MG63 (cell line): ENCODE data around the gene ROCK1. TPM values are rescaled to one million over a fixed set of nuclear protein-coding genes. Genes with fewer than 3 reads are reported as not detected.

ENCODE experiments used
- DNase-seq: peaks from one replicate; pipeline ENCODE4 v3.0.0-alpha.2; 2020
- H3K27me3 ChIP-seq: fragments of 250-450 bp; sonication (Bioruptor Pico); 2 replicates; pipeline ENCODE4 v1.5.1; 2020; ENCODE audit warnings: mild to moderate bottlenecking, moderate library complexity
- H3K36me3 ChIP-seq: fragments of 250-450 bp; sonication (Bioruptor Pico); 2 replicates; pipeline ENCODE4 v1.5.1; 2020; ENCODE audit warnings: mild to moderate bottlenecking, moderate library complexity
- H3K4me3 ChIP-seq: fragments of 250-450 bp; sonication (Bioruptor Pico); 2 replicates; pipeline ENCODE4 v1.5.1; 2020; ENCODE audit warnings: mild to moderate bottlenecking, moderate library complexity
- H3K9me3 ChIP-seq: fragments of 250-450 bp; sonication (Bioruptor Pico); 2 replicates; pipeline ENCODE4 v1.5.1; 2020; ENCODE audit warnings: mild to moderate bottlenecking, moderate library complexity
- total RNA-seq: library from RNA; depleted of rRNA; stranded (reverse); fragments of >200 nt; shearing (Covaris generic); gene quantifications from 2 replicates; pipeline ENCODE4 v1.2.3, GENCODE V29; 2014; ENCODE audit warnings: low replicate concordance

ROCK1 gene
- total RNA-seq, 1 experiment from 2014 or later, result 12.4 TPM

GRCh38 chr18:21112543-21113105 lies 1.0 kb upstream of the ROCK1 start:
- DNase-seq, result no peak
- Histone ChIP-seq H3K36me3 (peaks cover 6% of the 10 kb centered on the region; the same call in 1 of the 2 replicates), H3K9me3 (no peaks in the 10 kb centered on the region), H3K4me3 (peak overlapping the region; percentile 99), H3K27me3 (no peaks in the 10 kb centered on the region)

- Histone ChIP-seq H3K27me3 (no peaks in the 10 kb centered on the region), H3K9me3 (no peaks in the 10 kb centered on the region), H3K4me3 (peak overlapping the region; percentile 99), H3K36me3 (peaks cover 9% of the 10 kb centered on the region; the same call in 1 of the 2 replicates)
- DNase-seq, result no peak
Measured at GRCh38 chr18:21112140-21112473, 494 bp upstream of the ROCK1 start.

DNA sequence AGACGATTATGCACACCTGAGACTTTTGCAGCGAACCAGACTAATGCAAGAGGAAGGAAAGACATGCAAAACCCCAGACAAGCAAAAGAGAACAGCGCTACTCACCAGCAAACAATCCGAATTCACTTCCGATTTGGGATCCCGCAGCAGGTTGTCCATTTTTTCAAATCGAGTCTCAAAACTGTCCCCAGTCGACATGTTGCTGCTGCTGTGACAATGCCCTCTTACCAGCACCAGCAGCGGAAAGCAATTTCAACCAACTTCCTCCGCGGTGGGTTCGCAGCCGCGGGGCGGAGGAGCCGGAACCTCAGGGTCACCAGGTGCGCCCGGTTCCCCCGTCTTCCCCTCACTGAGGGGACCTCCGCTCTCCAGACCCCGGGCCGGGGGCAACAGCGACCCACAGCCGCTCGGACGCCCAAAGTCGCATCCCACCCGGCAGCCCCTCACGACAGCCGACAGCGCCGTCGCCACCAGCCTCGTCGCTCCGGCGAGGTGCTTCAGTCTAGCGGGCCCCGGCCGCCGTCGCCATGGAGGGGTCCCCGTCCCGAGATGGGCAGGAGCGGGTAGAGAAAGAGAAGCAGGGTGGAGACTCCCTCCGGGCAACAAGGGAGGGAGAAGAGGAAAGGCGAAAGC lies 784 bp downstream of the ROCK1 start:
- H3K4me3 ChIP-seq, result peak overlapping the region; percentile 99
- H3K27me3 ChIP-seq, result no peaks in the 10 kb centered on the region
- H3K36me3 ChIP-seq, result peaks cover 9% of the 10 kb centered on the region; the same call in 1 of the 2 replicates
- DNase-seq, result peak; percentile 16
- H3K9me3 ChIP-seq, result no peaks in the 10 kb centered on the region

- Histone ChIP-seq H3K4me3 (peak overlapping the region; percentile 99), H3K9me3 (no peaks in the 10 kb centered on the region), H3K27me3 (no peaks in the 10 kb centered on the region), H3K36me3 (peaks cover 9% of the 10 kb centered on the region; the same call in 1 of the 2 replicates)
- DNase-seq, result no peak
Measured at GRCh38 chr18:21109936-21110712, 1.5 kb downstream of the ROCK1 start.

DNA sequence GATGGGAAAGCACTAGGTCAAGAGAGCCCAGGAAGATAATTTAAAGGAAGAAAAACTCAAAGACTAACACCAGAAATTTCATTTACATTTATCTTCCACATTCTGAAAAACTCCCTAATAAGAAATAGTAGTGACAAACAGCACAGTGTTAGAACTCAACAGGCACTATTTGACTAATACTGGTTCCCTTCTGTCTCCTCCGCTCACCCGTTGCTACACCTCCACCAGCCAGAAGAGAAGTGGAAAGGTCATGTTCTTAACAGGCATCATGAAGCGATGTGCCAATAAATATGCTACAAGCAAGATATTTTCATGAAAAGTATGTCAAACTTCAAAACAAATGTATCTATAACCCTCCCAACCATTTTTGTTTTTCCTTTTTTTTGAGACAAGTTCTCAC lies 5.7 kb downstream of the ROCK1 start:
- DNase-seq, result no peak
- H3K36me3 ChIP-seq, result peaks cover 4% of the 10 kb centered on the region; the same call in 1 of the 2 replicates
- no peaks in the 10 kb centered on the region for H3K27me3 ChIP-seq
- no peaks in the 10 kb centered on the region for H3K9me3 ChIP-seq
- H3K4me3 ChIP-seq, result no peak overlapping the region

- Histone ChIP-seq H3K9me3 (no peaks in the 10 kb centered on the region), H3K4me3 (no peak overlapping the region), H3K36me3 (no peaks in the 10 kb centered on the region), H3K27me3 (no peaks in the 10 kb centered on the region)
- no peak for DNase-seq
Measured at GRCh38 chr18:21101172-21101571, 10.4 kb downstream of the ROCK1 start.

GRCh38 chr18:21100678-21101077 lies 10.9 kb downstream of the ROCK1 start:
- H3K36me3 ChIP-seq, result no peaks in the 10 kb centered on the region
- DNase-seq, result no peak
- H3K27me3 ChIP-seq, result no peaks in the 10 kb centered on the region
- no peak overlapping the region for H3K4me3 ChIP-seq
- no peaks in the 10 kb centered on the region for H3K9me3 ChIP-seq

GRCh38 chr18:21100146-21100545 lies 11.5 kb downstream of the ROCK1 start:
- no peak for DNase-seq
- Histone ChIP-seq H3K4me3 (no peak overlapping the region), H3K9me3 (peaks cover 2% of the 10 kb centered on the region; the same call in 1 of the 2 replicates), H3K27me3 (no peaks in the 10 kb centered on the region), H3K36me3 (no peaks in the 10 kb centered on the region)

- Histone ChIP-seq H3K4me3 (no peak overlapping the region), H3K27me3 (no peaks in the 10 kb centered on the region), H3K9me3 (peaks cover 2% of the 10 kb centered on the region; the same call in 1 of the 2 replicates), H3K36me3 (no peaks in the 10 kb centered on the region)
- no peak for DNase-seq
Measured at GRCh38 chr18:21099442-21099841, 12.2 kb downstream of the ROCK1 start.

GRCh38 chr18:21096760-21097159 lies 14.9 kb downstream of the ROCK1 start:
- Histone ChIP-seq H3K9me3 (peaks cover 2% of the 10 kb centered on the region; the same call in 1 of the 2 replicates), H3K27me3 (no peaks in the 10 kb centered on the region), H3K4me3 (no peak overlapping the region), H3K36me3 (no peaks in the 10 kb centered on the region)
- no peak for DNase-seq

GRCh38 chr18:21093133-21093532 lies 18.5 kb downstream of the ROCK1 start:
- DNase-seq, result no peak
- H3K27me3 ChIP-seq, result no peaks in the 10 kb centered on the region
- no peaks in the 10 kb centered on the region for H3K36me3 ChIP-seq
- peaks cover 2% of the 10 kb centered on the region; the same call in 1 of the 2 replicates for H3K9me3 ChIP-seq
- no peak overlapping the region for H3K4me3 ChIP-seq

GRCh38 chr18:21090680-21091079 lies 20.9 kb downstream of the ROCK1 start:
- Histone ChIP-seq H3K4me3 (no peak overlapping the region), H3K36me3 (no peaks in the 10 kb centered on the region), H3K9me3 (peaks cover 6% of the 10 kb centered on the region), H3K27me3 (no peaks in the 10 kb centered on the region)
- no peak for DNase-seq

GRCh38 chr18:21085579-21086166 lies 25.9 kb downstream of the ROCK1 start:
- Histone ChIP-seq H3K27me3 (no peaks in the 10 kb centered on the region), H3K4me3 (no peak overlapping the region), H3K9me3 (peaks cover 21% of the 10 kb centered on the region), H3K36me3 (no peaks in the 10 kb centered on the region; the same call in 1 of the 2 replicates)
- no peak for DNase-seq

DNA sequence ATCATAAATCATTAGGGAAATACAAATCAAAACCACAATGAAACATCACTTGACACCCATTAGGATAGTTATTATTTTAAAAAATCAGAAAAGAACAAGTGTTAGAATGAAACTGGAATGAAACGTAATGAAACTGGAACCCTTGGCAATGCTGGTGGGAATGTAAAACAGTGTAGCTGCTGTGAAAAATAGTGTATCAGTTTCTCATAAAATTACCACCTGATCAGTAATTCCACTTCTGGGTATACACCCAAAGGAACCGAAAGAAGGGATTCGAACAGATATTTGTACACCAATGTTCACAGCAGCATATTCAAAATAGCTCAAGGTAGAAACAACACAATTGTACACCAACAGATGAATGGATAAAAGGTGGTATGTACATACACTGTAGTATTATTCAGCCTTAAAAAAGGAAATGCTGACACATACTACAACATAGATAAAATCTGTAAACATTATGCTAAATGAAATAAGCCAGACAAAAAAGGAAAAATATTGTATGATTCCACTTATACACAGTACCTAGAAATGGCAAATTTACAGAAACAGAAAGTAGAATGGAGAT lies 27.0 kb downstream of the ROCK1 start:
- Histone ChIP-seq H3K9me3 (peaks cover 26% of the 10 kb centered on the region), H3K4me3 (no peak overlapping the region), H3K36me3 (no peaks in the 10 kb centered on the region; the same call in 1 of the 2 replicates), H3K27me3 (no peaks in the 10 kb centered on the region)
- DNase-seq, result no peak

DNA sequence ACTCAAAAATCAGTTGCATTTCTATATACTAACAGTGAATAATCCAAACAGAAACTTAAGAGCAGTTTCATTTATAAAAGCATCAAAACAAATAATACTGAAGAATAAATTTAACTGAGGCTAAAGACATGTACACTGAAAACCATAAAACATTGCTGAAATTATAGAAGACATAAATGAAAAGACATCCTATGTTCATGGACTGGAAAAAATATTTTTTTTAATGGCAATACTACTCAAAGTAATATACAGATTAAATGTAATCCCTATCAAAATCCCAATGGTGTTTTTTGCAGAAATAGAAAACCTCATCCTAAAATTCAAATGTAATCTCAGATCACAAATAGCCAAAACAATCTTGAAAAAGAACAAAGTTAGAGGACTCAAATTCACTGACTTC lies 28.6 kb downstream of the ROCK1 start:
- no peaks in the 10 kb centered on the region for H3K27me3 ChIP-seq
- DNase-seq, result no peak
- peaks cover 26% of the 10 kb centered on the region for H3K9me3 ChIP-seq
- H3K4me3 ChIP-seq, result no peak overlapping the region
- no peaks in the 10 kb centered on the region; the same call in 1 of the 2 replicates for H3K36me3 ChIP-seq

DNA sequence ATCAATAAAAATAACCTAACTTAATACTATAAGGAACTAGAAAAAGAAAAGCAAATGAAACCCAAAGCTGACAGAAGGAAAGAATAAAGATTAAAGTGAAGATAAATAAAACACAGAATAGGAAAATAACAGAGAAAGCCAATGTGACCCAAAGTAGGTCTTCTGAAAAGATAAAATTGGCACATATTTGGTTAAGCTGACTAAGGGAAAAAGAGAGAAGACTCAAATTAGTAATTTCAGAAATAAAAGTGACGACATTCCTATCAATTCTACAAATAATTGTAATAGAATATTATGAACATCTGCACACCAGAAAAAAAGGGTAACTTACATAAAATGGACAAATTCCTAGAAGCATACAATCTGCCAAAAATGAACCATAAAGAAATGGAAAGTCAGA lies 30.2 kb downstream of the ROCK1 start:
- Histone ChIP-seq H3K9me3 (peaks cover 23% of the 10 kb centered on the region), H3K4me3 (no peak overlapping the region), H3K36me3 (no peaks in the 10 kb centered on the region; the same call in 1 of the 2 replicates), H3K27me3 (no peaks in the 10 kb centered on the region)
- no peak for DNase-seq

GRCh38 chr18:21080576-21080975 lies 31.0 kb downstream of the ROCK1 start:
- H3K27me3 ChIP-seq, result no peaks in the 10 kb centered on the region
- no peaks in the 10 kb centered on the region; the same call in 1 of the 2 replicates for H3K36me3 ChIP-seq
- H3K9me3 ChIP-seq, result peaks cover 21% of the 10 kb centered on the region
- DNase-seq, result no peak
- no peak overlapping the region for H3K4me3 ChIP-seq
